GM20000 (cell line): Measurements from ENCODE around the gene PRKAR2A.

Experiments
- DNase-seq: peaks from one replicate; pipeline ENCODE4 v3.0.0; 2012; ENCODE audit warnings: low spot score
- TF ChIP-seq, protein P1 (sequence below): IDR thresholded peaks from 2 replicates; pipeline ENCODE4 v1.5.1; 2012; ENCODE audit warnings: mild to moderate bottlenecking, control low read depth; ENCODE audit errors: extremely low read depth, missing control alignments

The PRKAR2A gene

DNA sequence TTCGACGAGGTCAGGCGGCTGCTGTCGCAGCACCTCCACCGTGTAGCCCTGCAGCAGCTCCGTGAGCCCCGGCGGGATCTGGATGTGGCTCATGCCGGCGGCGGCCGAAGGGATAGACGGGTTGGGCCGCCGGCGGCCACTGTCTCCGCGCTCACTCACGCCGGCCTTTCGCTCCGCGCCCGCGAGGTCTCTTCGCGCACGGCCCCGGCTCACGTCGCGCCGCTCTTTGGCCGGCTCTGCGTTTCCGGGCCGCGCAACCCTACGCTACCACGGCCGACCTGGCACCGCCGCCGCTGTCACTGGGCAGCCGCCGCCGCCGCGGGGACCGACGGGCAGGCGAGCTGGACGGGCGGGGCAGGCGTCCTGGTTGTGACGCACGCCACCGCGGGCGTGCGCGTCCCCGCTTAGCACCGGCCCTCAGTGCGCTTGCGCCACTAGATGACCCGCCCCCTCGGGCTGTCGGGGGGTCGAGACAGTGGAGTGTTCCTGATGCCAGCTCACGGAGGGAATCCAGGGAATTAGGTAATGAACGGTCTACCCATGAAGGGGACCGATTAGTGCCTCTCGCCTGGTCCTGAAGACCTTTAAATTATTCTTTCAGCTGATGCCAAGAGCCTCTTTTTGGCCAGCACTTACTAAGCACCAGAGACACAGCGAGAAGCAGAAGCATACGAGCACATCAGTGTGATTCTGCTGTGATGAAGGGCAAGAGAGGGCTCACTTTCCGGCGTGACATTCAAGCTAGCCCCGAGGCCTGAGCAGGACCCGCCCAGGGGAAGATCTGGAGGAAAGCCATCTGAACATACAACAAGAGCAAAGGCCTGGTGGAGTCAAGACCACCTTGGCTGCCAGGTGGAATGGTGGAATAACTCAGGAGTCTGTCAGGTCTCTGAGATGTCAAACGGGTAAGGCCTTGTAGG lies at the start of gene PRKAR2A:
Gene PRKAR2A (minus strand): TSS at position 371 of the 920 bp plus-strand sequence. CDS start 278 bp downstream, at position 93.
- DNase-seq: peak; percentile 96
- TF ChIP-seq, protein P1, sequence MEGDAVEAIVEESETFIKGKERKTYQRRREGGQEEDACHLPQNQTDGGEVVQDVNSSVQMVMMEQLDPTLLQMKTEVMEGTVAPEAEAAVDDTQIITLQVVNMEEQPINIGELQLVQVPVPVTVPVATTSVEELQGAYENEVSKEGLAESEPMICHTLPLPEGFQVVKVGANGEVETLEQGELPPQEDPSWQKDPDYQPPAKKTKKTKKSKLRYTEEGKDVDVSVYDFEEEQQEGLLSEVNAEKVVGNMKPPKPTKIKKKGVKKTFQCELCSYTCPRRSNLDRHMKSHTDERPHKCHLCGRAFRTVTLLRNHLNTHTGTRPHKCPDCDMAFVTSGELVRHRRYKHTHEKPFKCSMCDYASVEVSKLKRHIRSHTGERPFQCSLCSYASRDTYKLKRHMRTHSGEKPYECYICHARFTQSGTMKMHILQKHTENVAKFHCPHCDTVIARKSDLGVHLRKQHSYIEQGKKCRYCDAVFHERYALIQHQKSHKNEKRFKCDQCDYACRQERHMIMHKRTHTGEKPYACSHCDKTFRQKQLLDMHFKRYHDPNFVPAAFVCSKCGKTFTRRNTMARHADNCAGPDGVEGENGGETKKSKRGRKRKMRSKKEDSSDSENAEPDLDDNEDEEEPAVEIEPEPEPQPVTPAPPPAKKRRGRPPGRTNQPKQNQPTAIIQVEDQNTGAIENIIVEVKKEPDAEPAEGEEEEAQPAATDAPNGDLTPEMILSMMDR: no peak

DNA sequence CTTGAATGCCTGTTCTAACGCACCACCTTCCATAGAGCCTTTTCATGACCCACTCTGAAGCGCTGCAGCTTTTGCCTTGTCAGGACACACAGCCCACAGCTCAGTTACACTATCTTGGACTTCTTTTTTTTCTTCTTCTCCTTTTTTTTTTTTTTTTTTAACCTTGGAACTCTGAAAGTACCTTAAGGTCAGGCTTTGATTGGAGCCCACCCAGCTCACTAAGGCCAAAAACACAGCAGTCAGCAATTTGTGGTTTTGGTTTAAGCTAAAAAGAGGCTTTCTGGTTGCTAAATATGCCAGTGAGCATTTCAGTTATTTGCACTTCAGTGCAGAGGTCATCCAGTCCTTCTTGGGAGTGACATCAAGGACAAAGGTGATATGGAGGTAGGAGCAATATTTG lies 49.3 kb upstream of the PRKAR2A start:
- no peak for DNase-seq
- TF ChIP-seq, protein P1: no peak

DNA sequence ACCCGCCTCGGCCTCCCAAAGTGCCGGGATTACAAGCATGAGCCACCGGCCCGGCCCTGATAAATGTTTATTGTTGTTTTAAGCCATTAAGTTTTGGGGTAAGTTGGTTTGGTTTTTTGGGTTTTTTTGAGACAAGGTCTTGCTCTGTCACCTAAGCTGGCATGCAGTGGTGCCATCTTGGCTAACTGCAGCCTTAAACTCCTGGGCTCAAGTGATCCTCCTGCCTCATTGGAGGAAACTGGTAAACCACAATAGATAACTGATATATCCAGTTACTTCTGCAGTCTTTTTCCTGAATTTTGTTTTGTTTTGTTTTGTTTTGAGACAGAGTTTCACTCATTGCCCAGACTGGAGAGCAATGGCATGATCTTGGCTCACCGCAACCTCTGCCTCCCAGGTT lies 46.8 kb upstream of the PRKAR2A start:
- DNase-seq: no peak
- TF ChIP-seq, protein P1: no peak

DNA sequence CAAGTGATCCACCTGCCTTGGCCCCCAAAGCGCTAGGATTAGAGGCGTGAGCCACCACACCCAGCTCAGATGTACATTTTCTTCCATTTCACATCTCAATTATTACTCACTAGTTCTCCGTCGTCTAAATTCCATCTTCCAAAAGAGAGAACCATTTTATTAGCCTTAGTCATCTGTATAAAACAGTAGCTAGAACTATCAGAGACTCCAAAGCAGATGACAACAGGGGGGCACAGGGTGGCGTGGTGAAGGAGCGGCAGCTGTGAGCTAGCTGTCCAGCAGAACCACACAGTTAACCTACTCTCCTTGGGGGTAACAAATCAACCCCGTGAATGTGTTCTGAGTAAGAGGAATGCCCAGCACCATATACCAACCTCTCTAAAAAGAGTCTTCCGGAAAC lies 43.9 kb upstream of the PRKAR2A start:
- TF ChIP-seq, protein P1: no peak
- DNase-seq: no peak

DNA sequence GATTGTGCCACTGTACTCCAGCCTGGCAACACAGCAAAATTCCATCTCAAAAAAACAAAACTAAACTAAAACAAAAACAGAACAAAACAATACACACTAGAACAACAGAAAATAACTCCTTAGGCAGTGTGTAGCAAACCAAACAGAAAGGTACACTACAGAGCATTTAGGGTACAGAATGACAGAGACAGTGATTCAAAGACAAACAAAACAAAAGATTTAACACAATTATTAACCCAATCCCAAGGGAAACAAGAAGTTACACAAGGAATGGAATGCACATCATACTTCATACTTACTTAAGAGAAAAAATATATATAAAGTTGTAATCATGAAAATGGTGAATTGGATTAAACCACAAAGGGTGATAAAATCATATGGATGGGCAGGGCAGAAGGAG lies 38.1 kb upstream of the PRKAR2A start:
- TF ChIP-seq, protein P1: no peak
- no peak for DNase-seq

DNA sequence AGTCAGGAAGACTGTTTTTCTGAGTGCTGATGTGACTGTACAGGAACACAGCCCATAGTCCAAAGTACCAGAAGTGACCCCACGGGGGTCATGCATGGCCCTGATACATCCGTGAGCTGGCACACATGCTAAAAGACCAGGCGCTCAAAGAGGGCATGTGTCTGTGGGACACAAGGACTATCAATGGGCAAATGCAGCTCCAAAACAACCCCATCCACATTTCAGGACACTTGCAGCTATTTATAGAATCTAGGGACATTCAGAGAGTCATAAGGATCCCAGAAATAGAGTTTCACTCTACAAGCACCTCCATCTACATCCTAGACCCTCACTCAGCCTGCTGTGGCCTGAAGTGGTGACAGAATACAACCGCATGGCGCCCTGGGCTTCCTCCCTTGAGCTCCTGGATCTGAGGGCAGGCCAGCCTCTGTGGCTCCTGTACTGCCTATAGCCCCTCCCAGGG lies 34.0 kb upstream of the PRKAR2A start:
- no peak for DNase-seq
- TF ChIP-seq, protein P1: no peak

DNA sequence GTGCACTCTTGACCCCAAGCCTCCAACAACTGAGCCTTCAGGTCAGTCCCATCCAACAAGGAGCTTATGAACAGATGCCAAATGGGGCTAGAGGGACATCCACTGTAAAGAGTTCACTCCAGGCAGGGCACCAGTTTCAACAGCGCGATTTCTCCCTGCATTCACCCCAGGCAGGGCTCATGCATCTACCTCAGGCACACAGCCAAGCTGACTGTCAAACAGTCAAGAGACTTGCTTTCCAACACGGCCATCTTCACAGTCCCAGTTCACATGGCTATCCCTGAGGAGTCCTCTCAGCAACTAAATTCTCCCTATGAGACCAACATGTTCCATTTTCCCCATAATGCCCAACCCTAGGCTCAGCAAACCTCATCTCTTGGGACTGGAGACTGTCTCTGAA lies 33.3 kb upstream of the PRKAR2A start:
- TF ChIP-seq, protein P1: no peak
- DNase-seq: no peak
